HepG2 (cell line): Measurements from ENCODE around the gene CHCHD6.

Source experiments
- GABPA ChIP-seq, 2 experiments: IDR thresholded peaks; 2 replicates each; pipeline ENCODE4 v1.6.1; 2011 to 2016; ENCODE audit warnings: low read depth in 2 of 2, low read length in 1 of 2, missing biosample characterization in 1 of 2, missing genetic modification characterization in 1 of 2
- NCOA1 ChIP-seq: sonication (generic); formaldehyde crosslinking; IDR thresholded peaks from 2 replicates; pipeline ENCODE4 v1.9.0; 2021; ENCODE audit warnings: missing genetic modification reagents
- SAP130 ChIP-seq: IDR thresholded peaks from 2 replicates; pipeline ENCODE4 v1.6.1; 2016; ENCODE audit warnings: low read depth
- ZBTB26 ChIP-seq: IDR thresholded peaks from 2 replicates; pipeline ENCODE4 v1.6.1; 2016; ENCODE audit warnings: missing compliant biosample characterization, missing genetic modification reagents, borderline replicate concordance

DNA sequence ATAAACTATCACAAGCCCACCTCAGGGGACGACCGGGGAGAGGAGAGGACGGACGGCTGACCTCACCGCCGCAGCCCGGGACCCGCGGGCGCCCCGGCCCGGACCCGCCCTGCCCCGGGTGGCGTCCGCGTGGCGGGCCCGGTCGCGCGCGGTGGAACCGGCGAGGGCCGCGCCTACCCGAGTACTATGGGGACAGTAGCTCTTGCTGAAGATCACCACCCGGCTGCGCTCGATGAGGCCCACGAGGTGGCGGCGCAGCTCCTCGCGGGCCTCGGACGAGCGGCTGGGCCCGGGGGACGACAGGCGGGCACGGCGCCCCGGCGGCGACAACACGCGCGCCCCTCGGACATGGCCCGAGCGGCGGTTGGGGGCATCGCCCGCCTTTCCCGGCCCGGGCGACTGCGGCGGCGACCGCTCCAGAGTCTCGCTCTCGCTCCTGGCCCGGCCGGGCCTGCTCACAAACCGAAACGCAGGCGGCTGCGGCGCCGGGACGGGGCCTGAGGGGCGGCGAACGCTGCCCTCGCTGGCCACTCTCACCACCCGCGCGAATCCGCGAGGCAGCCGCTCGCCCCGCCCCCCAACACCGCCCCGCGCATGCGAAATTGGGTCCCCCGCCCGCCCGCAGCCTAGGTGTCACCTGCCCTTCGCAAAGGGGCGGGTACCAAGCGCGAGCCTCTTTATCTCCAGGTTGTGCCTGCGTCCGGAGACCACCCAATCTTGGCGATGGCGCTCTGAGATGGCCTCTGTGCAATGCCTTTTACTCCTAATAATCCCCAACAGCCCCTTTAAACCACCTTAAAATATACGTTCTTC lies 49.3 kb upstream of the CHCHD6 start, which contains the start of gene TXNRD3:
- TF ChIP-seq GABPA (IDR thresholded peaks at IDR 0.05; ENCODE audit: low read depth, low read length) (no peak), GABPA (CRISPR knock-in tag; IDR thresholded peaks at IDR 0.05; ENCODE audit: low read depth) (no peak), NCOA1 (CRISPR knock-in tag) (no peak), SAP130 (peak; percentile 49), ZBTB26 (no peak)
